Ecto neural progenitor cell (in vitro differentiated cells): Measurements from ENCODE around the gene PDGFRB.

ENCODE experiments used
- DNase-seq: peaks from one replicate; pipeline ENCODE4 v3.0.0-alpha.2; 2018; ENCODE audit warnings: low spot score

The PDGFRB gene

GRCh38 chr5:150181766-150182545 is 26.3 kb upstream of the PDGFRB start:
- DNase-seq = no peak

GRCh38 chr5:150181027-150181426 is 25.4 kb upstream of the PDGFRB start:
- no peak for DNase-seq

GRCh38 chr5:150180241-150181026 is 24.8 kb upstream of the PDGFRB start:
- no peak for DNase-seq

- DNase-seq = no peak
Observed at GRCh38 chr5:150179019-150179620, 23.5 kb upstream of the PDGFRB start.

GRCh38 chr5:150178262-150178661 is 22.6 kb upstream of the PDGFRB start:
- no peak for DNase-seq

GRCh38 chr5:150177721-150178120 is 22.1 kb upstream of the PDGFRB start:
- no peak for DNase-seq

- DNase-seq = no peak
Observed at GRCh38 chr5:150176745-150177477, 21.3 kb upstream of the PDGFRB start.

- DNase-seq = peak; percentile 67
Observed at GRCh38 chr5:150175536-150175935, 19.9 kb upstream of the PDGFRB start.

- DNase-seq = no peak
Observed at GRCh38 chr5:150175076-150175475, 19.4 kb upstream of the PDGFRB start.

- no peak for DNase-seq
Observed at GRCh38 chr5:150174285-150174684, 18.6 kb upstream of the PDGFRB start.

GRCh38 chr5:150173161-150173560 is 17.5 kb upstream of the PDGFRB start:
- no peak for DNase-seq

- no peak for DNase-seq
Observed at GRCh38 chr5:150172556-150172955, 16.9 kb upstream of the PDGFRB start.

- no peak for DNase-seq
Observed at GRCh38 chr5:150172145-150172544, 16.5 kb upstream of the PDGFRB start.

- DNase-seq = no peak
Observed at GRCh38 chr5:150168864-150169263, 13.2 kb upstream of the PDGFRB start.

- peak; percentile 67 for DNase-seq
Observed at GRCh38 chr5:150167908-150168307, 12.3 kb upstream of the PDGFRB start.

GRCh38 chr5:150167512-150167850 is 11.8 kb upstream of the PDGFRB start:
- DNase-seq = no peak

GRCh38 chr5:150166650-150167511 is 11.2 kb upstream of the PDGFRB start, which contains the start of gene CDX1:
CDX1 (plus strand) TSS chr5:150166778; CDS start chr5:150166877, 99 bp downstream.
- peak; percentile 68 for DNase-seq

GRCh38 chr5:150166037-150166649 is 10.5 kb upstream of the PDGFRB start:
- no peak for DNase-seq

GRCh38 chr5:150164211-150164980 is 8.8 kb upstream of the PDGFRB start:
- DNase-seq = no peak

- peak; percentile 73 for DNase-seq
Observed at GRCh38 chr5:150163547-150164059, 8.0 kb upstream of the PDGFRB start.
